RWPE2 (cell line): ENCODE data around the gene MOB3C.

ENCODE experiments used
- ATAC-seq: fragments of 200-7000 bp; cut with Tn5 transposase; 3 replicates; pipeline ENCODE4 v1.9.1; 2021; ENCODE audit warnings: low read depth
- DNase-seq: peaks from one replicate; pipeline ENCODE4 v3.0.0-alpha.2; 2020; ENCODE audit warnings: low spot score
- H3K27ac ChIP-seq: fragments of 450-650 bp; 2 replicates; pipeline ENCODE4 v1.5.1; 2017; ENCODE audit warnings: mild to moderate bottlenecking; ENCODE audit not compliant: poor library complexity, severe bottlenecking
- H3K27me3 ChIP-seq: fragments of 250-450 bp; sonication (Bioruptor Pico); 2 replicates; pipeline ENCODE4 v1.5.1; 2021; ENCODE audit warnings: mild to moderate bottlenecking, moderate library complexity; ENCODE audit not compliant: insufficient read depth, poor library complexity, severe bottlenecking
- H3K36me3 ChIP-seq: fragments of 250-450 bp; sonication (Bioruptor Pico); 2 replicates; pipeline ENCODE4 v1.5.1; 2020; ENCODE audit warnings: low read depth, mild to moderate bottlenecking, moderate library complexity
- H3K4me1 ChIP-seq: fragments of 250-450 bp; sonication (Bioruptor Pico); 2 replicates; pipeline ENCODE4 v1.5.1; 2021; ENCODE audit warnings: mild to moderate bottlenecking, moderate library complexity; ENCODE audit not compliant: insufficient read depth, poor library complexity, severe bottlenecking
- H3K4me3 ChIP-seq: fragments of 250-450 bp; sonication (Bioruptor Pico); 2 replicates; pipeline ENCODE4 v1.5.1; 2021; ENCODE audit warnings: mild to moderate bottlenecking, moderate library complexity; ENCODE audit not compliant: severe bottlenecking
- H3K9me3 ChIP-seq: fragments of 250-450 bp; sonication (Bioruptor Pico); 2 replicates; pipeline ENCODE4 v1.5.1; 2021; ENCODE audit warnings: mild to moderate bottlenecking, moderate library complexity; ENCODE audit not compliant: severe bottlenecking
- TF ChIP-seq, protein P1 (sequence below): fragments of 450-650 bp; IDR thresholded peaks from one replicate; pipeline ENCODE4 v1.5.1; 2017; ENCODE audit warnings: mild to moderate bottlenecking, moderate library complexity; ENCODE audit not compliant: poor library complexity, severe bottlenecking

MOB3C gene

GRCh38 chr1:46589529-46589928 lies 27.1 kb downstream of the MOB3C start:
- TF ChIP-seq, protein P1, sequence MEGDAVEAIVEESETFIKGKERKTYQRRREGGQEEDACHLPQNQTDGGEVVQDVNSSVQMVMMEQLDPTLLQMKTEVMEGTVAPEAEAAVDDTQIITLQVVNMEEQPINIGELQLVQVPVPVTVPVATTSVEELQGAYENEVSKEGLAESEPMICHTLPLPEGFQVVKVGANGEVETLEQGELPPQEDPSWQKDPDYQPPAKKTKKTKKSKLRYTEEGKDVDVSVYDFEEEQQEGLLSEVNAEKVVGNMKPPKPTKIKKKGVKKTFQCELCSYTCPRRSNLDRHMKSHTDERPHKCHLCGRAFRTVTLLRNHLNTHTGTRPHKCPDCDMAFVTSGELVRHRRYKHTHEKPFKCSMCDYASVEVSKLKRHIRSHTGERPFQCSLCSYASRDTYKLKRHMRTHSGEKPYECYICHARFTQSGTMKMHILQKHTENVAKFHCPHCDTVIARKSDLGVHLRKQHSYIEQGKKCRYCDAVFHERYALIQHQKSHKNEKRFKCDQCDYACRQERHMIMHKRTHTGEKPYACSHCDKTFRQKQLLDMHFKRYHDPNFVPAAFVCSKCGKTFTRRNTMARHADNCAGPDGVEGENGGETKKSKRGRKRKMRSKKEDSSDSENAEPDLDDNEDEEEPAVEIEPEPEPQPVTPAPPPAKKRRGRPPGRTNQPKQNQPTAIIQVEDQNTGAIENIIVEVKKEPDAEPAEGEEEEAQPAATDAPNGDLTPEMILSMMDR, result no peak
- ATAC-seq (no peak), DNase-seq (no peak)
- Histone ChIP-seq H3K27me3 (no peaks in the 10 kb centered on the region), H3K27ac (no peak overlapping the region), H3K9me3 (no peaks in the 10 kb centered on the region), H3K4me3 (no peak overlapping the region), H3K36me3 (peaks cover 34% of the 10 kb centered on the region), H3K4me1 (no peaks in the 10 kb centered on the region)

DNA sequence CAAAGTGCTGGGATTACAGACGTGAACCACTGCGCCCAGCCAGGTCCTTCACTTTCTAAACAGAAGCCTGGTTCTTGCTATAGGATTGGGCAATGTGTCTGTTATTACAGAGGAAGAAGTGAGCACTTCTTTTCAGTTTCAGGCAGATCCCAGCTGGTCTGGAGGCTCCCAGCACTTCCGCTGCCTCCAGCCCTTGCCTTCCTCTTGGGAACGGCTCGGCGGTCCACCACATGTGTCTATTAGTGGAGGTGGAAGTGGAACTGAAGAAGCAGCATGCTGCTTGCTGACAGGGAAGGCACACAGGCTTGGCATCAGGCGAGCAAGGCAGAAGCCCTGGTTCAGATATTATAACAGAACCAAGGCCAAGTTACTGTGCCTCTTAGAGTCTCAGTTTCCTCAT lies 29.5 kb downstream of the MOB3C start:
- Histone ChIP-seq H3K9me3 (no peaks in the 10 kb centered on the region), H3K4me3 (no peak overlapping the region), H3K27ac (no peak overlapping the region), H3K36me3 (peaks cover 22% of the 10 kb centered on the region), H3K4me1 (no peaks in the 10 kb centered on the region), H3K27me3 (no peaks in the 10 kb centered on the region)
- DNase-seq, result no peak
- ATAC-seq, result no peak
- TF ChIP-seq, protein P1, result no peak

GRCh38 chr1:46585312-46585938 lies 31.2 kb downstream of the MOB3C start:
- Histone ChIP-seq H3K4me1 (no peaks in the 10 kb centered on the region), H3K4me3 (no peak overlapping the region), H3K36me3 (peaks cover 20% of the 10 kb centered on the region), H3K27ac (no peak overlapping the region), H3K9me3 (no peaks in the 10 kb centered on the region), H3K27me3 (no peaks in the 10 kb centered on the region)
- DNase-seq (no peak), ATAC-seq (no peak)
- TF ChIP-seq, protein P1, result no peak

- no peaks in the 10 kb centered on the region for H3K27me3 ChIP-seq
- H3K36me3 ChIP-seq, result peaks cover 20% of the 10 kb centered on the region
- H3K9me3 ChIP-seq, result no peaks in the 10 kb centered on the region
- H3K27ac ChIP-seq, result no peak overlapping the region
- TF ChIP-seq, protein P1, result no peak
- H3K4me3 ChIP-seq, result no peak overlapping the region
- no peaks in the 10 kb centered on the region for H3K4me1 ChIP-seq
- DNase-seq (no peak), ATAC-seq (no peak)
Measured at GRCh38 chr1:46583494-46583893, 33.1 kb downstream of the MOB3C start.

- TF ChIP-seq, protein P1, result no peak
- no peak overlapping the region for H3K4me3 ChIP-seq
- no peak for DNase-seq
Measured at GRCh38 chr1:46582972-46583371, 33.6 kb downstream of the MOB3C start.

More at GRCh38 chr1:46582972-46583371, 33.6 kb downstream of the MOB3C start:
- H3K27me3 ChIP-seq, result no peaks in the 10 kb centered on the region
- H3K27ac ChIP-seq, result no peak overlapping the region
- H3K9me3 ChIP-seq, result no peaks in the 10 kb centered on the region
- H3K36me3 ChIP-seq, result peaks cover 20% of the 10 kb centered on the region
- H3K4me1 ChIP-seq, result no peaks in the 10 kb centered on the region
- ATAC-seq, result no peak
